Stimulated activated CD8-positive, alpha-beta memory T cell treated with anti-CD3 and anti-CD28 coated beads, Interleukin-15, amount 100 ng/mL, for 24 hours (primary cell): ENCODE results near the gene MTHFD1.

Source experiments
- DNase-seq: peaks from one replicate; pipeline ENCODE4 v3.0.0-alpha.2; 2020; ENCODE audit warnings: low read depth

MTHFD1 gene

DNA sequence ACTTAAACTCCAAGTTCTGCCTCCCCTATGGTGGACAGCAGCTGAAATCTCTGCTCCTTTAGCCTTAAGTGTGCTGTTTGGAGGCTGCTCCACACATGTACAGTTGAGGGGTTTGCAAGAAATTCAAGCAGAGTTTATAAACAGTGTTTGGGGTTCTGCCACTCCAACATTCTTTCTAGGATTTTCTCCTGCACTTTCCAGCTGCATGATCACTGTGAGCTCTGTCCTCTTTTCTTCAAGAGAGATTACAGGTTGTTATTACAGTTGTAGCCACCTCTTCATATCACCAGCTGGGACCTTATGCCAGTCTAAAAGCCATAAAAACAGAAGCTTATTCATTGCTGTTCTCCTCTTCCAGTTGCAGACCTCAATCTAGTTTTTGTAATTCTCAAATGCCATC is 107.1 kb downstream of the MTHFD1 start:
- no peak for DNase-seq

DNA sequence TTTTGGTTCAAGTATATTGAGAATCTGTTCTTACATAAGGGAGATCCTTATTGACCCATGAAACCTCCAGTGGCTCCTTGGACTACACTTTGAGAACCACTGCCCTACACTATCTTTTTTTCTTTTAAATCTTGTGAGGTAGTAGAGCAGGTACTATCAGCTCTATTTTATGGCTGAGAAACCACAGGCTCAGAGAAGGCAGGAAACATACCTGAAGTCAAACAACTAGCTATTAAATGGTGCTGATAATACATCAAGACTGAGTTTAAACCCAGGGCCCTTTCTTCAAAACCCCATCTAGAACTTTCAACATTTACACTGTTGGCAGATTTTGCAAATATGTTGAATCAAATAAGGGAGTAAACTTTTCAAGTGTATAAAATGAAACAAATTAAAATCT is 108.6 kb downstream of the MTHFD1 start:
- no peak for DNase-seq

DNA sequence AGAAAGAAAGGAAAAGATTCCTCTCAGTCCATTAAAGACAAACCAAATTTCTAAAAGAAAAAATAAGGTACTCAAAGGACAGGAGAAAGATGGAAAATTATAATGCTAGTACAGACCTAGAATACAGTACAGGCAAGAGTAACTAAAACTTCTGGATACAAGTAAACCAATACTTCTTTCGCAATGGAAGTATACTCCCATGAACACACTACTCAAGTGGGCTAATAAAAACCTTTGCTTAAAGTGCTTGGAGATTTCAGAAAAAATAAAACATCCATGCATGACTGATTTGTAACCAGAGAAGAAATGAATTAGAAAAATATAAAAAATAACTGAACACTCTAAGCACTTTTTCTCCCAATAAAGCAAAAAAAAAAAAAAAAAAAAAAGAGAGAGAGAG is 111.9 kb downstream of the MTHFD1 start:
- DNase-seq, result no peak

GRCh38 chr14:64501411-64502171 is 113.4 kb downstream of the MTHFD1 start:
- no peak for DNase-seq

DNA sequence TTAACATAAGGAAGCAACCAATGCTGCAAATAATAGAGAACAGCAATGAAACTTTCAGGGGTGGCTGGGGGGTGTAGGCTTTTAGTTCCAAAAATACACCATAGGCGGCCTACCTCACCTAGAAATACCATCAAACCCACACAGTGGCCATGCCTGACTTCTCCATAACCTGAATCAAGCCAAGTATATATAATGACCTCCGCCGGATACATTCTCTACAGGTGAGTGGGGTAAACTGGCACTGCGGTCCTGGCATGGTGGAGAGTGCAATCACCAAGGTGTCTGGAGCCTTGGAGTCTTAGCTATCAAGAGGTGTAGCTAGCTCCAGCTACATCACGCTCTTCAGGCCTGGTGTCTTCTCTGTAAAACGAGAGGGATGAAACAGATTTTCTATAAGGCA is 114.3 kb downstream of the MTHFD1 start:
- no peak for DNase-seq

DNA sequence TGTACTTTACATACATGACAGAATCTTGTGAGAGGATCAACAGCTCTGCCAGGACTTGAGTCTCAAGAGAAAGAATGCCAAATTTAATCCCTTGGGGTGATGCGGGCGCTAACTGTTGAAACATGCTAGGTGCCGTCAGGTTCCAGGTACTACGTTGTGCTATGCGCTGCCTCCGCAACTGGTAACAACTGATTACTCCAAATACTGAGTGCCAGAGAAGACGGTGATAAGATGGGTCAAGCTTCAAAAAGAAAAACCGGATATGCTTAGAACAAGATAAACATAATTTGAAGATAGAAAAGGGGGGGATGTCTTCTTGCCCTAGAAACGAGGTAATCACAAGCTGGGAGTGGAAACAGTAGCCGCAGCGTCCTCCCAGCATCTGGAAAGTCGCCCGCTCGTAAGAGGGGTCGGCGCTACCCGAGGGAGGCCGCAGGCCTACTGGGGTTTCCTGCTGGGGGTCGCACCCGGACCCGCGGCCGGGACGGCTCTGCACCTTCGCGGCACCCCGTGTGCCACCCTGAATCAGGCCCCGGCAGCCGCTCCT is 114.8 kb downstream of the MTHFD1 start:
- no peak for DNase-seq

DNA sequence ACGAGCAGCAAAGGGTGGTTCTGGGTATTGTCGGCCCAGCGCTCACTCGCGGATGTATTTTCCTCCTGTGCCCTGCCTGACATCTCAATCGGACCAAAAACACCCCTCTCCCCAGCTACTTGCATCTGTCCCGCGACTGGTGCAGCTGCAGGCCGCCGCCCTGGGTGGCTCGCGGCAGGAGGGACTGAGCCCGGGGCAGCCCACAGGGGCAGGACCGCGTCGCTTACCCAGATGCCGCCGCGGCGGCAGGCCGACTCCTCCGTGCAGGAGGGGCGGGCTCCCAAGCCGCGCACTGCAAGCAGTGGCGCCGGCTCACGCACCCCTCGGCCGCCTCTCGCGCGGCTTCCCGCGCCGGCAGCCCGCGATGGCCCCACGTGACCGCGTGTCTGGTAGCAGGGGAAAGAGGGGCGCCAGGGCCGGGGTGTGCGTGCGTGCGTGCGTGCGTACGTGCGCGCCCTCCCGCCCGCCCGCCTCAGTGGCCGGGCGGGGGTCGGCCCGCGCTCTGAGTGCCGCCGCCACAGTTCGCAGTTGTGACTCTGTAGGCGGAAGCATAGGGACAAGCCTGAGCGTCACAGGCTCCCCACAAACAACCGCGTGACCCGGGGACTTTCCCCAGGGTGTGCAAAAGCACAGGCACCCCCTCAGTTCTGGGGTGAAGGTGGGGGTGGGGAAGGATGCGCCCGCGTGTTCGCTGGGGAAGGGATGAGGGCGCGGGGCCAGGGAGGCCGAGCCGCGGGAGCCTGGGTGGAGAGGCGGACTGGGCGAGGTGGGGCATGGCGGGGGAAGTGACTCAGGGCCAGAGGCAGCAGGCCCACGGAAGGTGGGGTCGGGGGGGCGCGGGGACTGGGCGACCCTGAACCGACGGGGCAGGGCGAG is 115.5 kb downstream of the MTHFD1 start, which contains the start of gene ZBTB25:
ZBTB25 (minus strand) TSS at position 405 of the 876 bp plus-strand sequence. CDS start 13,305 bp downstream, outside the sequence.
- DNase-seq, result peak; percentile 85

DNA sequence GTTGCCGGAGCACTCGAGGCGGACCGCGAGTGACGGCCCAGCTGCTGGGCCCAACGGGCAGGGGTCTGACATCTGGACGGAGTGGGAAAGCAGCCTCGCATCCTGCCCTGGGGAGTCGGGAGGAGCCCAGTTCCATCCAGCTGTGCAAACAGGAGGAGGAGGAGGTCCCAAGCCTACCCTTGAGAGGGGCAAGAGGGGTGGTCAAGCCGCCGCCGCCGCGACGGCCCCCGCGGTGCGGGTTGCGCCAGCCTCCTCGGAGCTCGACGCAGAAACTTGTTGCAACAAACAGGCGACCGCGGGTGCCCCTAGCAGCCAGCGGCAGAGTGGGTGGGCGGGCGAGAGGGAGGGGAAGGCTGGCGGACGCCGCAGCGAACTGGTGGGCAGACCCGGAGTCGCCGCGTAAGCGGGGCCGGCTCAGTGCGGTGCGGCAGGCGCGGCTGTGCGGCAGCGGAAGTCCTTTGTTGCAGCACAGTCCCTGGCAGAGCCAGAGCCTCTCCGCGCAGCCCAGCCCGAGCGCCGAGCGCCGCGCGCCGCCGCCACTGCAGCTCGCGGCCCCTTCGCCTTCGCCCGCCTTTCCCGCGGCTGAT is 116.2 kb downstream of the MTHFD1 start, which contains the start of gene ZBTB1:
ZBTB1 (plus strand) TSS at position 461 of the 587 bp plus-strand sequence. CDS start 16,735 bp downstream, outside the sequence.
- DNase-seq, result peak; percentile 73

GRCh38 chr14:64504897-64505794 is 117.0 kb downstream of the MTHFD1 start:
- DNase-seq, result peak; percentile 53

DNA sequence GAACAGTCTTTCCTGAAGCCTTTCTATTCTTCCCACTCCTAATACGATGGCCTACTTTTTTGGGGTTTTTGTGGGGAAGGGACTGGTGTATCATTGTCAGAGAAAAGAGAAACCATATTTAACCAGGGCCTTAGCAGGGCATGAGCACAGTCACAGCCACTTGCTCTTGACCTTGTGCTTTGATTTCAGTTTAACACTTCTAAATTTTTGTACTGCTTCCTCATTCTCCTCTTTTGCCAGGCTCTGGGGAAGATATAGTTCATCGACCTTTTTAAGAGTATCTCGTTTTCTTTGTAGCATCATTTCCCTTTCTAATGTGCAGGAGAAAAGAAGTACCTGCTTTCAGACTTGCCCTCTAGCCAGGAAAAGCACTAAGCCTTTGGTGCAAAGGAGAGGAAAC is 118.6 kb downstream of the MTHFD1 start:
- no peak for DNase-seq

- no peak for DNase-seq
Observed at GRCh38 chr14:64507376-64508156, 119.4 kb downstream of the MTHFD1 start.

GRCh38 chr14:64508215-64508776 is 120.1 kb downstream of the MTHFD1 start:
- DNase-seq, result no peak

DNA sequence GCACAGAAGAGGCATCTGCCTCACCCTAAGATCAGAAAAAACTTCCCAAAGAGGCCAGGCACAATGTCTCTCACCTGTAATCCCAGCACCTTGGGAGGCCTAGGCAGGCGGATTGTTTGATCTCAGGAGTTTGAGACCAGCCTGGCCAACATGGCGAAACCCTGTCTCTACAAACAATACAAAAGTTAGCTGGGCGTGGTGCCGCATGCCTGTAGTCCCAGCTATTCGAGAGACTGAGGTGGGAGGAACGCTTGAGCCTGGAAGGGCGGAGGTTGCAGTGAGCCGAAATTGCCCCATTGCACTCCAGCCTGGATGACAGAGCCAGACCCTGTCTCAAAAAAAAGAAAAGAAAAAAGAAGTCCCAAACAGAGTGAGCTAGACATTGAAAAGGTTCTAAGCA is 120.9 kb downstream of the MTHFD1 start:
- no peak for DNase-seq
